SK-N-SH (cell line): ENCODE measurements around the gene DTNBP1.

Source experiments
- CTCF ChIP-seq: fragments of 200-600 bp; sonication (generic); IDR thresholded peaks from 2 replicates; pipeline ENCODE4 v1.6.1; 2017; ENCODE audit warnings: antibody characterized with exemption, mild to moderate bottlenecking, moderate library complexity
- EP300 ChIP-seq, 2 experiments: IDR thresholded peaks; 2 replicates each; pipeline versions ENCODE4 v1.4.0 to v1.6.1; 2012; ENCODE audit warnings: borderline replicate concordance in 1 of 2, low read depth in 1 of 2, low read length in 1 of 2
- FOSL2 ChIP-seq: IDR thresholded peaks from 2 replicates; pipeline ENCODE4 v1.4.0; 2012; ENCODE audit warnings: low read depth, mild to moderate bottlenecking, moderate library complexity, borderline replicate concordance
- GABPA ChIP-seq: IDR thresholded peaks from 2 replicates; pipeline ENCODE4 v1.4.0; 2012; ENCODE audit warnings: low read depth, mild to moderate bottlenecking
- GATA2 ChIP-seq: sonication (generic); formaldehyde crosslinking; IDR thresholded peaks from 2 replicates; pipeline ENCODE4 v1.5.0; 2020; ENCODE audit warnings: mild to moderate bottlenecking, missing genetic modification reagents
- POLR2AphosphoS5 ChIP-seq: IDR thresholded peaks from 2 replicates; pipeline ENCODE4 v1.6.1; 2012; ENCODE audit warnings: low read depth, low read length
- RCOR1 ChIP-seq: fragments of 150-350 bp; IDR thresholded peaks from 2 replicates; pipeline ENCODE4 v1.6.1; 2017; ENCODE audit warnings: antibody characterized with exemption, low read length
- REST ChIP-seq: IDR thresholded peaks from 2 replicates; pipeline ENCODE4 v1.6.1; 2012; ENCODE audit warnings: mild to moderate bottlenecking, low read depth, low read length, moderate library complexity
- SIN3A ChIP-seq: IDR thresholded peaks from 2 replicates; pipeline ENCODE4 v1.6.1; 2012; ENCODE audit warnings: low read depth, mild to moderate bottlenecking, low read length, moderate library complexity, borderline replicate concordance
- USF1 ChIP-seq: IDR thresholded peaks from 2 replicates; pipeline ENCODE4 v1.4.0; 2012; ENCODE audit warnings: low read depth, borderline replicate concordance

- TF ChIP-seq CTCF (no peak), REST (no peak), POLR2AphosphoS5 (no peak), USF1 (no peak), GABPA (no peak), EP300 (IDR thresholded peaks at IDR 0.05; ENCODE audit: borderline replicate concordance in 1 of 2, low read depth in 1 of 2, low read length in 1 of 2) (peak in 1 of 2 experiments; percentile 15; a peak in 1 of 4 replicates), GATA2 (CRISPR knock-in tag) (peak; percentile 41), FOSL2 (no peak), SIN3A (no peak), RCOR1 (peak; percentile 20; the same call in 1 of the 2 replicates)
Measured at GRCh38 chr6:15631432-15631831, 31.4 kb downstream of the DTNBP1 start.
